ENCODE results near the gene HEMK1.

- TF ChIP-seq CTCF (conservative IDR thresholded peaks at IDR 0.05) (no peak), ZFX (IDR thresholded peaks at IDR 0.05) (no peak)
Observed at GRCh38 chr3:50525987-50526386, 43.3 kb upstream of the HEMK1 start.
